Hepatocyte (in vitro differentiated cells): ENCODE measurements around the gene FAM20C.

Source experiments
- CTCF ChIP-seq: fragments of 200-600 bp; sonication (generic); IDR thresholded peaks from 2 replicates; pipeline ENCODE4 v1.5.1; 2016; ENCODE audit warnings: antibody characterized with exemption, mild to moderate bottlenecking; ENCODE audit not compliant: poor library complexity
- EZH2 ChIP-seq: fragments of 200-600 bp; sonication (generic); IDR thresholded peaks from 2 replicates; pipeline ENCODE4 v1.6.1; 2016; ENCODE audit warnings: antibody characterized with exemption, mild to moderate bottlenecking, borderline replicate concordance
- EZH2phosphoT487 ChIP-seq: fragments of 200-600 bp; sonication (generic); IDR thresholded peaks from one replicate; pipeline ENCODE4 v1.6.1; 2018; ENCODE audit warnings: antibody characterized with exemption, mild to moderate bottlenecking, low read depth, moderate library complexity; ENCODE audit not compliant: unreplicated experiment, severe bottlenecking

- TF ChIP-seq CTCF (no peak), EZH2 (no peak), EZH2phosphoT487 (no peak)
Observed at GRCh38 chr7:211715-212058, 19.3 kb downstream of the FAM20C start.
